ENCODE data around the gene PRSS33.

- TF ChIP-seq HDGF (IDR thresholded peaks at IDR 0.05; ENCODE audit: borderline replicate concordance) (no peak), FOXA1 (IDR thresholded peaks at IDR 0.05) (no peak)
Observed at GRCh38 chr16:2779978-2780898, 7.1 kb downstream of the PRSS33 start.
